Measurements from ENCODE around the gene GRM7.

Gene GRM7

DNA sequence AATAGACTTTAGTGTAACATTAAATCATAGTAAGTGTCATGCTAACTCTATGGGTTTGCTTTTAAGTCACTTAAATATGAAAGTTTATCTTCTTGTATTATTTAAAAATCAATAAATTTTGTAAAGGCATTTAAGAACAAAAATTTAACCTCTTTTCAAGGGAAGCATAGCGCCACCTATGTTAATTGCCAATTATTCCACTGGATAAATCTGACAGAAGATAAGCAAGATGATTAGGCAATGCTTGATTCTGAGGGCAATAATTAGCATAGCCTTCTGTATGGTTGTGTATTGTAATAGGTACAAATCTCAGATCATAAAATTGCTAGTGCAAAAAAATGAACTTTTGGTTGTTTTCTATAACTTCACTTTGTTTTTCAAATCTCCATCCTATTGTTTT lies 560.1 kb downstream of the GRM7 start:
- DNase-seq = no peak

DNA sequence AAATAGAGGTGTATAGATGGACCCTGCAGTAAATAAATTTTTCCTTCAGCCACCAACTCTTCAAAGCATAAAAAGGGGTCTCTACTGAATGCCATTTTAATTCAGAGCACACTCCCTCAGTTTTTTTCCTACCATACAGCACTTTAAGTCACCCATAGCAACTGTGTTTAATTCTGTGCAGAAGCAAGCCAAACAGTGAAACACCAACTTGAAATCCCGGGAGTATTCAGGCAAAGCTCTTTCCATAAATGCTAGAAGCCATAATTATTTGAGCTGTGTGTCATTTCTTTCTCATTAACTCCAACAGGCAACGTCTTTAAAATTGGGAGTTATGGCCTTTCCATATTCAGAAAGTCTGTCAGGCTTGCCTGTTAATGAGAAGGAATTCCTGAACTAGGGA lies 562.1 kb downstream of the GRM7 start:
- DNase-seq = no peak

DNA sequence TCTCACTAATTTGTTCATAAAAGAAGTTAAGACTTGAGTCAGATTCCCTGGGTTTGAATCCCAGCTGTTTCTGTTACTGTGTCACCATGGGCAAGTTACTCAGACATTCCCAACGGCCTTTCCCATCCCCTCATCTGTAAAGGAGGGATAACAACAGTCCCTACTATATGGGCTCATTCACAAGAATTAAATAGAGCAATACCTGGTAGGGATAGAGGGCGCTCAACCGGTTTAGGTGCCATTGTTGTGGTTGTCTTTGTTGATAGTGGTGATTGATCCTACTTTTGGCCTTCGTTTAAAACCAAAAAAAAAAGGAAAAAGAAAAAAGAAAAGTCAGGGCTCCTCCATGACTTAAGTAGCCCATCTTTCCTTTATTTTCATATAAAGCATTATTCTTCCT lies 563.1 kb downstream of the GRM7 start:
- DNase-seq = no peak

DNA sequence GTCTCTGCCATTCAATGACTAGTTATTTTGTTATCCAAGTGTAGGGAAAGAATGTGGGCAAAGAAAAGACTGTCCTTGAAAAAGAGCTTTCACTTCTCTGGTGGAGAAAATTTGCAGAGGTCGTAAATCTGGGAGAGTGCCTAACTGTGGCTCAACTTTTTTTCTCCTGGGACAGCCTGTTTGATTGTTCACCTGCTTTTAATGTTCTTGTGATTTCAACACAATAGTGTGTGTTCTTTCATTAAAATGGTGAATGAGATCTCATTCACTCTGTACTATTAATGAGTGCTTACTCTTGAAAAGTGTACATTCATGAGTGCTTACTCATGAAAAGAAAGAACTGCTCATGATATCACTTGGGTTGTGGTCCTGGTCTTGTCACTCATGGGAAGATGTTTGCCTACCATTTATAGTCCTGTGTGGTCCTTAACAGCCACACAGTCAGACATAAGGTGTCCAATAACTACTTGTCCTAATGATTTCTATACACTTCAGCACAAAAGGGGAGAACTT lies 567.3 kb downstream of the GRM7 start:
- no peak for DNase-seq

DNA sequence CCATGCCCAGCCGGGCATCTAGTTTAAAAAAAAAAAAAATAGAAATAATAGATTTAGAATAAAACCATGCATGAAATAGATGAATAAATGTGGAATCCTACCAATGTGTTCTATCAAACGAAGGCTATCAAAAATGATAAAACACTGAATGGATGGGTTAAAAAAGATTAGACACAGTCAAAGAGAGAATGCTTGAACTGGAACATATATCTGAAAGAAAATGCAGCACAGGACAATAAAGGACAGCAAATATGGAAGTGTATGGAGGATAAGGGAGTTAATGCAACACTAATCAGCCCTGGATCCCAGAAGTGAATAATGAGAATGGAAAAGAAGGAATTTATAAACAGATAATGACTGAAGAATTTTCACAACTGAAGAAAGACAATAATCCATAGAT lies 571.7 kb downstream of the GRM7 start:
- no peak for DNase-seq

DNA sequence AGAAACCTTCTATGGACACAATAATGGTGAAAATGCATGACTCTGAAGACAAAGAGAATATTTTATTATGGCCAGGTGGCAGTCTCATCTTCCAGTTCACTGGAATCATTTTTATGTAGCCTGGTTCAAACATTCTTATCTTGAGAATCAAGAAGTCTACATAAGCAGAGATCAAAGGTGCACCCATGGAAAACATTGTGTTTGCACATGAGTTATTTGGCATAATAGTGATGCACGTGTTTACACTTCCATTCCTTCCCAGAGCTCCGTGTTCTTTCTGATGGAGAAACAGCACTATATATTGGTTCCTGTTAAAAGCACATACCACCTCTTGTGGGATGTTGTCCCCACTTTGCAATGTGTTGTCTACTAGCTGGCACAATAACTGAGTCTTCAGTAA lies 572.2 kb downstream of the GRM7 start:
- no peak for DNase-seq

DNA sequence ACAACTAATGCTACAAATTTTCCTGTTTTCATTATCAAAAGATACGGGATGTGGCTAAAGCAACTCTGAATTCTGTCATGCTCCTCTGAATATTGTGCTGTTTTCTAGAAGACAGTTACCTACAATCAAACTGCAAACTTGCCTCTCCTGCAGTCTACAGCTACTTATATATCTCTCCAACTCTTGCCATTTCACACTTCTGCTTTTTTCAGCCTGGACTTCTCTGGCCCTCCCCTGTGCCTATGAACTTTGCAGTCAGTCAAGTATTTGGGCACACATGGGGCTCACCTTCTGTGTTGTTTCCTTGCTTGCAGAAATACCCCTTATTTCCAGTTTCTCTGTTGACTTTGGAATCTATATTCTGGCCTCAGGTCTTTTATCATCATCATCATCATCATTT lies 575.6 kb downstream of the GRM7 start:
- no peak for DNase-seq

DNA sequence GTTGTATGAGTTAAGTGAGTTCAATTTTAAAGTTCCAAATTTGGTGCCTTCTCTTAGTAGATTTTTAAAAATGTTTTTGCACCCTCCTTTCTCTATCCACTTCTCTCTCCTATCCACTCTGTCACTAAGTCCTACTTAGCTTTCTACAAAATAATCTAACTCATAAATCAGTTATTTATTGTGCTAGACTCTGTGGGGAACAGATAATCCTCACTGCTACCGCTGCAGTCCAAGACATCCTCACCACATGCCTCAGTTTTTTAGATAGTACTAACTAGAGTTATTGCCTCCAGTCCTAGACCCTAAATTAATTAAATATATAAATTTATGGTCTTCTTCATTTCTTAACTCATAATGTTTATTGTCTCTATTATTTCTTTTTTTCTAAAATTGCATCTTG lies 576.3 kb downstream of the GRM7 start:
- DNase-seq = no peak

DNA sequence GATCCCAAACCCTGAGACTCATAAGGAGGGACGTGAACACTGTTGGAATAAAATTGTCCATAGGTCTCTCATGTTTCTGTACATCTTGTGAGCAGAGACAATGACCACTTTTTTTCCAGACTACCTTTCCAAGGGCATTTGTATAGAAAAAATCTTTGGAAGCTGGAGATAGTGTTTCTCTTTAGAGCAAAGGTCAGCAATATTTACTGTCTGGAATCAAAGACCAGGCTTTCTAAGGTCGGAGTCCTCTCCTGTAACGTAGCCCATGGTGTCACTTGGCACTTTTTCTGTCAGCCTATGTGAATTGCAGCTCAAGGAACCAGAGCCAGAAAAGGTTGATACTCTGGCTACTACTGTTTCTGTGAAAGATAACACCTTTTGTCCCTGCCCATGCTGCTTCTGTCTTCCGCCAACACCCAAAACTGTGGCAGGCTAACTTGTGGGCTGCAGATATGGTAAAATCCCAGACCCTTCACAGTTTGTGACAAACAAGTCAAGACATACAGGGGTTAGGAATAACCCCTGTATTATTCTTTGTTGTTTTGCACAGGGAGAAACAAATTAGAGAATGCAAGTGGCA lies 578.3 kb downstream of the GRM7 start:
- no peak for DNase-seq

DNA sequence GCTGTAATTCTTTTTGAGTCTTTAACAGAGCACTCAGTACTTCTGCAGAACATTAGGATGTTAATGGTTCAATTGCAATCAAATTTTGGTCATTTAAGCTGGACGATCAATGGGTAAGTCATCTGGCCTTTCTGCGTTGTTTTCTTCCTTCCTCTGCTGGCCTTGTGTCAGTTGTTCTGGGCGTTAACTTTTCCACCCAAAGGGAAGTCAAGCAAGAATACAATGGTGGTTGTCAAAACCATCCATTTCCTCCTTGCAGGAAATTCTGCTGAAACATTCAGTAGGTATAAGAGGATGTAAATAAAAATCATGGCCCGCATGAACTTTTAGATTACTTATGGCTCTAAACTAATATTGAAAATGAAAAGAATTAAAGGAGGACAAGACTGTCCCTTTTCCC lies 584.0 kb downstream of the GRM7 start:
- DNase-seq = no peak

DNA sequence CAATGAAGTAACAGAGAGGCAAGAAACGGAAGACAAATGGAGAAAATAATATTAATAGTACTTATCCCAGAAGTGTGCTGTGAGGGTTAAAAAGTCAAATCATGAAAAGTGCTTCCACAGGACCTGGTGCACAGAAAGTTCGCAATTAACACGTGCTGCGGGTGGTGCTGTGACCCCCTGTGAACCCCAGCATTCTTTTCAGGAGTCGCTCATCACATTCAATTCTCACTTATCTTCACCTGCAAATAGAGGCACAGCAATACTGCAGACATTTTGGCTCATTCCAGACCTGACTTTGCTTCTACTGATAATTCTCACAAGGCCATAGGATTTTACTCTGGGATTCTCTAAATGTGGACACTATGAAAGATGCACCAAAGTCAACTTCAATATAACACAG lies 584.4 kb downstream of the GRM7 start:
- no peak for DNase-seq

DNA sequence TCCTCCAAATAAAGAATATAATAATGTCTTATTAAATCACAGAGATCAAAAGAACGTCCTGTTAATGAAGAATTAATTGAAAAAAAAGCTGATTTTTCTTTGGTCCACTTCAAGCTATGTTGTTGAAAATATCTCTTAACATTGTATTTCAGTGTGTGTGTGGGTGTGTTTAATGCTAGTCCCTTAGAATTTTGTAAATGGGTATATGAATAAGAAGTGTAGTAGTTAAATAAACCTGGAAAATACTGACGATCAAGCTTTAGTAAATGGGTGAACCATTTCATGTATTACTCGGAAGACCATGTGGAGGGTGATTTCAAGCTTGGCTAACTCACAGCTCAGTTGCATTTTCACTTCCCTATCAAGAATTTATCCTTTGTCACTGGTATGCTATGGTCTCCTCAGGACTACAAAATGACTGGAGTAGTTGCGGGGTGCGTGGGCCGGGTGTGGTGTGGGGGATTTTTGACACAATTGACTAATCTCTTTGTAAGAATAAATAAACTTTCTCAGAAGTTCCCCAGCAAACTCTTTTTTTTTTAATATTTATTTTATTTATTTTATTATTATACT lies 586.4 kb downstream of the GRM7 start:
- no peak for DNase-seq

DNA sequence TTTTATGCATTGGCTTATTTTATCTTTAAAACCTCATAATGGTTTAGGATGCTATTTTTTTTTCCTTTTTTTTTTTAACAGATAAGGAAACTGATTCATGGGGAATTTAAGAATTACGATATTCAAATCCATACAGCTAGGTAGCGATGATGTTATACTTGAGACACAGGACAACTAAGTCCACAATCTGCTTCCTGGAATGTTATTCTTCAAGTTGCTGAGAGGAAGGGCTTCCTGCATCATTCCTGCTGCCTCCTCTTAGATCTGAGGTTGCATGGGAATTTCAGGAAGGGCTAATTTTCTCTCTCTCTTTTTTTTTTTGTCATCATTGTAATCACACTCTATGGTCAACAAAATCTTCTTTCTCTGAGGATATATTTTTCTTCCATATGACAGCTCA lies 595.5 kb downstream of the GRM7 start:
- DNase-seq = no peak

DNA sequence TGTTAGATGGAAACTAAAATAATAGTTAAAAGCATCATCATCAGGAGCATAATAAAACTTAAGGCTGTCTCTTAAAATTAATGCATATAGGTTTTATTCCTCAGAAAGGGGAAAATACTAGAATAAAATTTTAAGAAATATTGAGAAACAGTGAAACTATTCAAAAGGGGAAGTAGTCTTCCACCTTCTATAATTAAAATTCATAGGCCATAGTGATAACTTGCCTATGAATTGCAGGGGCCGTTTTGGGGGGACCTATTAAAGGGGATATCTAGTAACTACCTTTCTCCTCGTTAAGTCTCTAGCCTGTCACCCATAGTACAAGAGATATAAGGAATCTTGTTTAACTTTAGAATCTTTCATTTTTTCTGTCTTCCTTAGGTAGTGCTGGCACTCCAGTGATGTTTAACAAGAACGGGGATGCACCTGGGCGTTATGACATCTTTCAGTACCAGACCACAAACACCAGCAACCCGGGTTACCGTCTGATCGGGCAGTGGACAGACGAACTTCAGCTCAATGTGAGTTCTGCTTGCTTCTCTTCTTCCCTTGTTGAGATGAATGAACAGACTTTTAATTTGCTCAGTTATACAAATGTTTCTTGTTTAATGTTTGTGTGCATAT lies 600.4 kb downstream of the GRM7 start:
- no peak for DNase-seq

DNA sequence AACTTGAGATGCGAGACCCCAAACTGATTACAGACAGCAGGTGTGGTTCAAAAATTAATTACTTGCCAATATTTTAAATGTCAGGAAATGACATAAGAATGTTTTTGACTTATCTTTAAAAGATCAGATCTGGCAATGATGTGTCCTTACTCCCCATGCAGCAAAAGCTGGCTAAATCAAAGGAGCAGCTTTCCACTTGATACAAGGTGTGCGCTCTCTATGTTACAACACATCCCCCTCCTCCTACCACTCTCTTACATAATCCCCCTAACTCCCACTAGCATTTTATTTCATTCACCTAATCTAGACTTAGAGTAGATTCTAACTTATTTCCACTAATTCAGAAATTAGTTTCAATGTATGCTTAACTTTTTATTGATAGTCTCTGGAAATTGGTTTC lies 609.0 kb downstream of the GRM7 start:
- DNase-seq = no peak

DNA sequence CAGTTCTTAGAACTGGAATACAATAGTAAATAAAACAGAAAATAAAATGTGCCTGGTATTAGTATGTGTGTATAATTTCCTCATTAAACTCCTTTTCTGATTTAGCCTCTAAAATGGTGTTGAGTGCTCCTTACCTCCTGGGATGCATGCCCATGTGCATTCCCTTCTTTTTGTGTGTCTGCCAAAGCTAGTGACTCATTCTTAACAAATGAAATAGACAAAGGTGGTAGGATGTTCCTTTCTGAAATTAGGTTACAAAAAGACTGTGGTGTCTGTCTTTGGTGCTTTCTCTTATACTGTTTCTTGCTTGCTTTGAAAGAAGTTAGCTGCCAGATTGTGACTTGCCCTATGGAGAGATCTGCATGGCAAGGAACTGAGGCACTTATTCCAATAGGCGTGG lies 623.7 kb downstream of the GRM7 start:
- DNase-seq = no peak

DNA sequence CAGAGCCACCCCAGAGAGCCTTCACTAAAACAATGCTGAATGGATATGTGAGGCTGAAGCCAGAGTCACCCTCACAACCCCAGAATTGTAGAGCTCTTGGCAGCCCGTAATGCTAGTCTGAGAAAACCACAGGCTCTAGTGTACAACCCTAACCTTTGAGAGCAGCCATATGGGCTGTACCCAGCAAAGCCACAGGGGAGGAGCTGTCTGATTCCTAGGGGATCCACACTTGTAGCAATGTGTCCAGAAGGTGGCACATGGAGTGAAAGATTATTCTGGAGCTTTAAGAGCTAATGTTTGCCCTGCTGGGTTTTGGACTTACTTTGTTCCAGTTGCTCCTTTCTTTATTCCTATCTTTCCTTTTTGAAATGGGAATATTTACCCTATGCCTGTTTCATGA lies 626.8 kb downstream of the GRM7 start:
- DNase-seq = no peak

DNA sequence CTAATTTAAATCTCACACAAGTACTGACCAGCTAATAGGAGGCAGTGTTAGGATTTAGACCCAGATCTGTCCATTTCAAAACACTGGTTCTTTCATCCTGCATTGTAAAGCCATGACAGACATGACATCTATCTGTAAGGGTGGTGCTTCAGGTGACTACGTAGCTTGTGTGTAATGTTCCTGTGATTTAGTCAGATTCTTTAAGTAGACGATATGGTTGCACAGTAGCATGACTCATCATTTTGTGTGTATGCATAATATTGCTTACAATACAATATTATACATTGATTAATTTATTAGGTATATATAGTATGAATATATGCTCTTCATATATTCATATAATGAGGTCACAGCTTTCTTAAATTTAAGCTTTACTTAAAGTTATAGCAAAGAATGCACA lies 628.5 kb downstream of the GRM7 start:
- no peak for DNase-seq

DNA sequence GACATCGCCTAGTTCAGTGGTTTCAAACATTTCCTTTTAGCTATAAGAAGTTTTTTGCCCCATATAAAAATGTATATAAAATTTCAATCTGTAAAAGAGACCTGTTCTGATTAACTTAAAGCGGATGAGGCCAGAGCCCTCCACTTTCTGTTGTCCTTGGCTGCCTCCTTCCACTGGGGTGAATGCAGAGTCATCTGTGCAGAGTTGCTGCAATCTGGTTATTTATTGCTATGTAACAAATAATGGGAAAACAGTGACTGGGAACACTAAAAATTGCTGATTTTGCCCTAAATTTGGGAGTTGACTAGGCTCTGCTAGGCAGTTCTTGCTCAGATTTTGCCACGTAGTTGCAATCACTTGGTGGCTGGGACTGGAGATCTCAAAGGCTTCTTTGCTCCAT lies 637.8 kb downstream of the GRM7 start:
- DNase-seq = no peak

DNA sequence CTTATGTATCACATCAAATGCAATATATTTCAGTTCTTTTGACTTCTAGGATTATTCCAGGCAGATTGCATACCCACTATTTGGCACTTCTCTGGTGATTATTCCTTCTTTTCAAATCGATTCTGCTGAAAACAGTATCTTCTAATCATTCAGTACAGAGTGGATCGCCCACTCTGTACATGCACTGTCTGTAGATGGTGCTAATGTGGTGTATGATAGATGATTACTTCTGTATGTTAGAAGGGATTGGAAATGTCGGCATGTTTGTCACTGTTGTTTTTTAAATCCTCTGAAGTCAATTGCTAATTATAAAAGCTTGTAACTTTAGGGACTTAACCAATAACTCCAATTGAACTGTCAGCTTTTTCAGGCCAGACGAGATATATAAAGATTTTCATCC lies 642.5 kb downstream of the GRM7 start:
- no peak for DNase-seq

DNA sequence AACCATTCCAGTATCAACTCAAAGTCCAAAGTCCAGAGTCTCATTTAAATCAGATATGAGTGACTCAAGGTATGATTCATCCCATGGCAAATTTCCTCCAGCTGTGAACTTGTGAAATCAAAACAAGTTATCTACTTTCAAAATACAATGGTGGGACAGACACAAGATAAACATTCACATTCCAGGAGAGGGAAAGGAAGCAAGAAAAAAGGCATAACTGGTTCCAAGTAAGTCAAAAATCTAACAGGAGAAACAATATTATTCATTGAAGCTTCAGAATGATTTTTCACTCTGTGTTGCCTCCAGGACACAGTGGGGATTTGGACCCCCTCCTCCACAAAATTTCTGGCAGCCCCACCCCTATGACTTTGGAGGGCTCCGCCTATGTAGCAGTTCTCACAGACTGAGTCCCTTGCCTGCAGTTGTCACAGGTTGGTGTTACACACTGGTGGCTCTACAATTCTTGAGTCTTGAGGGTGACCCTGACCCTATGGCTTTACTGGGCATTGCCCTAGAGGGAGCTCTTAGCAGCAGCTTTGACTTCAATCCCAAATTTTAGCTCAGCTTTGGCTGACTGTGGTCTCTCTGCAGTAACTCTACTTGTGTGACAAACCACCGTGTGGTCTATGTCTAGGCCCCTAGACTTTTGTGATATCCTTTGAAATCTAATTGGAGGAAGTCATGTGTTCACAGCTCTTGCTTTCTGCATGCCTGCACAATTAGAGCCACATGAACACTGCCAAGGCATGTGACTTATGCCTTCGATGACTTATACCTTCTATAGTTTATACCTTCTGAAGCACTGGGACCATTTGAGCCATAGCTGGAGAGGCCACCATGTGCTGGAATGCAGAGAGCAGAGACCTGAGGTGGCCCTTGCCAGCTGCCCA lies 644.2 kb downstream of the GRM7 start:
- DNase-seq = no peak

DNA sequence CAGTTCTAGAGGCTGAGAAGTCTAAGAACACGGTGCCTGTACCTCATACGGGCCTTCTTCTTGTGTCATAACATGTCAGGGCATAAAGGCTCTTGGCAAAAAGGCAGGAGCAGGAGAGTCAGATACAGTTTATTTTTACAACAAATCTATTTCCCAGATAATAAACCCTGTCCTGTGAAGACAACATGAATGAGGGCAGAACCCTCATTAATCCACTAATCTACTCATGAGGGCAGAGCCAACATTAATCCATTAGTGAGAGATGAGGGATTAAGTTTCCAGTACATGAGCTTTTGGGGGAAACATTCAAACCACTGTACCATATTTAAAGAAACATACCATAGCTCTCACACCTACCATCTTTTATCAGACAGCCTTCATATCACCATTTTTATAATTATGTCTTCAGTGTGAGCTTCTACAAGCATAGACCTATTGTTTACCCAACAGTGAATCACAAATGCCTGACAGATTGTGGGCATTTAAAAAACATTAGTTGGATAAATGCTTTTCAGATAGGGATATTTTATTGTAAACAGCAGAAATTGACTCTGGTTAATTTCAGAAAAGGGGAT lies 645.8 kb downstream of the GRM7 start:
- no peak for DNase-seq

DNA sequence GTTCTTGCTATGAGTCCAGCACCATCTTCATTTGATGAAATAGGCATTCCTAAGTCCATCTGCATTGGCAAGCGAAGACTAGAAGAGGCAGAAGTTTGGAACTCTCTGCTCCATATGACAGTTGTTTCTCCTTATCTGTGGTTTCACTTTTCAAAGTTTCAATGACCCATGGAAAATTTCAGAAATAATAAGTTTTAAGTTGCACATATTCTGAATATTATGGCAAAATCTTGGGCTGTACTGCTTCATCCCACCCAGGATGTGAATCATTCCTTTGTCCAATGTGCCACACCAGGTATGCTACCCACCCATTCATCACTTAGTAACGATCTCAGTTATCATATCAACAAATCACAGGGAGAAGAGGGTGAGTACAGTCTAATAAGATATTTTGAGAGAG lies 647.9 kb downstream of the GRM7 start:
- no peak for DNase-seq

DNA sequence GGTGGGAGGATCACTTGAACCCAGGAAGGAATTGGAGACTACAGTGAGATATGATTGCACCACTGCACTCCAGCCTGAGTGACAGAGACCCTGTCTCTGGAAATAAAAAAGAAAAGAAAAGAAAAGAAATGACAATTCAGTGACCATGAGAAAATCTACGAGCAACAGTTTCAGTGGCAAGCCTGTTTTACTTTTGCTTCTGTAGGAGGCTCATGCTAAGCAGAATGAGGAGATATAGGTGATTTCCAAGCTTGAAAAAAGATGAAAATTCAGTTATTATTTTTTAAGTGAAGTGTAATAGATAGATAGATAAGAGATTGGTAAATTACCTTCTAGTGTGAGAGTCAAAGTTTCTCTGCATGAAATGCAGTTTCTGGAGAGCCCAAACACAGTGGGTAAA lies 651.1 kb downstream of the GRM7 start:
- no peak for DNase-seq

All from NCI-H446 (cell line).